Mesenteric fat pad (tissue), 1 donor: ENCODE data around the gene SSPN. TPM values are rescaled to one million over a fixed set of nuclear protein-coding genes. Genes with fewer than 3 reads are reported as not detected.
"Not testable (repeated sequence)": the region's sequence is repeated elsewhere in the genome, so short reads cannot be mapped to it uniquely, and the experiment has no call there.

Experiments
- DNase-seq: peaks from one replicate; pipeline ENCODE4 v3.0.0-alpha.2; 2020; ENCODE audit warnings: low spot score
- total RNA-seq: library from RNA; stranded (reverse); fragmentation: NEBNext Ultra II Directional; extraction: Animal tissue kit (Norgen Biotek cat#: 25700); gene quantifications from one replicate; pipeline ENCODE4 v1.2.1, GENCODE V29; 2021
- donor health status: DM: yes; HTN: yes; CAD: no.

The SSPN gene
- total RNA-seq, 1 donor from 2014 or later: 21.1 TPM

DNA sequence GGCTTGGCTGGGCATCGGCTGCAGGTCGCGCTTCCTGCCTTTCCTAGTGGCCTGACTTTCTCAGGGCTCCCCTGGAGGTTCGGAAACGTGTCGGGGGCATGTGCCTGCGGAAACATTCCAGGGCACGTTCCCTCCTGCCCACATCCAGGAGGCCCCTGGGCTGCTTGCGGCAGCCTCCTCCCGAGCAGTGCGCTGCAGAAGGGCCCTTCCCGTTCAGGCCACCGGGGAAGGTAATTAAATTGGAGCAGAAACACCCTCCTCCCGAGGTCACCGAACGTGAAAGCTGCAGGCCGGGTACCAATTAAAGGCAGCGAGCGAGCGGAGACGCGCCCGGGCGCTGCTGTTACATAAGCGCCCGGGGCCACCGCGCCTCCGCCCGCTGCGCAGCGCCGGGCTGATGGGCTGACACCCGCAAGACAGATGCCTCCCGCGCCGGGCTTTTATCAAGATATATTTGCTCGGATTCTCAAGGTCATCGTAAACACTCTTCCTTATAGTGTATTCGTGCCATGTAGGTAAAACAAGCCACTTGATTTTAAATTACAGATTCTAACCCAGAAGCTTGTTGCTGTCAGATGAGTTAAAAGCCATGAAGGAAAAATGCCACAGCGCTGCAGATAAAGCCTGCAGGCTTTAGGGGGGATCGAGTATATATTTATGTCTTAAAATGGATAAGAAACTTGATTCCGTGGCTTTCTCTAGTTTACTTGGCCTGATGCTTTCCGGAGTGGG, 31.4 kb downstream of the SSPN start:
- no peak for DNase-seq

DNA sequence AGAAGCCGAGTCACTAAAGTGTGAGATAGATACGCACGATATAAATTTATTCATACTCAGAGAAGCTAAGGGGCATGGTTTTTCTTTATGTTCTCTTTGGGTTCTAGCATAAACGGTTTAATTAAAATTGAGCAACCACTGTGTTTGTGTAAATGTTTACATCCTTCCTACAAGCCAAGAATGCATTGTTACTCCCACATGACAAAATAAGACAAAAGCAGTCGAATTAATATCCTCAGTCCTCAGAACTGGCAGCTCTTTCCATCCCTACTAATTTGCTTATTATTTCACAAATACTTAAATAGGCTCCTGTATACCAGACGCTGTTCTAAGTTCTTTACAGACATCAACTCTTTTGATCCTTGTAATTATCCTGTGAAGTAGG, 32.0 kb downstream of the SSPN start:
- no peak for DNase-seq

DNA sequence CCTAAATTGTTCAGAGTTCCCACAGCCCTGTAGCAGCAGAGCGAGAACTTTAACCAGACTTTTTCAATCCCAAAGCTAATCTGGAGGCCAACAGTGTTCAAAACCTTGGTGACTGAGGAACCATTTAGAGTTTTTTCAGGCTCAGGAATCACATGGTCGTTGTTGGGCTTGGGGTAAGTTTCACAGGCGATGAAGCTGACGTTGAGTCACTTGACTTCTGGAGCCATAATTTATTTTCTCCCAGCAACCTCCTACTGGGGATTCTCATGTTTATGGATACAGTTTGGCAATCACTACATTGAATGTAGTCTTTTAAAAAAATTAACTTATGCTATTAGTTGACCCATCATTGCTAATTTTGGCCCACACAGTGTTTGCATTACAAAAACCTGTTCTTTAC, 34.5 kb downstream of the SSPN start:
- no peak for DNase-seq

DNA sequence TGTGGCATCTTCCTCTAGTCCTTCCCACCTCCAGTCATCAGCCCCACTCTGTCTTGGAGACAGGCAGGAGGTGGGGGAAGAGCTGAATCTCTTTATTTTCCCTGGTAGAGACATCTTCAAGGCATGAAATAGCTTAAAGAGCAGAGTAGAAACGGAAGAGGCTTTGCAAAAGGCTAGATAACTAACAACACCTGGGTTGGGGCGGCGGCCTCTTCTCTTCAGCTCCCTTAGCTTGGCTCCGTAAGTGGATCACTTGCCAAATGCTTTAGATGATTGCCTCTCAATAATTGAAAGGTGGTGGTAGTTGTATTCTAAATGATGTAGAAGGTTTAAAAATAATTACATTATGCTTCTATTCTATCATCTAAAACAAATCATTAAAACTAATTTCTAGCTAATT, 36.1 kb downstream of the SSPN start:
- no peak for DNase-seq

DNA sequence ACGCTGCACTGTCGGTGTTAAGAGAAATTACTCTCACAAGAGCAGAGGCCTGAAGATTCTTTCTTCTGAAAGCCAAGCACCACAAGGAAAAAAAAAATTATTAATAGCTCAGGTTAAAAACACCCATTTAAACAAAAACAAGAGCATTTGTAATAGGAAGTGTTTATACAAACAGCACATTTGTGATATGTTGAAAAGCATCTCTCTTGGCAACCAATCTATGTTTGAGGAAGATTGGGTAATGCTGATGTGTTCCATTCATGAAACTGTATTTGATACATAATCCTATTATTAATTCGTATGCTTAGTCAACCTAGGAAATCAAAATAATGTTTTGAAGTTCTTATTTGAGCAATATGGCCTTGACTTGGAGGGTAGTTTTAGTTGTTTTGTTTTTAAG, 36.5 kb downstream of the SSPN start:
- DNase-seq: no peak

DNA sequence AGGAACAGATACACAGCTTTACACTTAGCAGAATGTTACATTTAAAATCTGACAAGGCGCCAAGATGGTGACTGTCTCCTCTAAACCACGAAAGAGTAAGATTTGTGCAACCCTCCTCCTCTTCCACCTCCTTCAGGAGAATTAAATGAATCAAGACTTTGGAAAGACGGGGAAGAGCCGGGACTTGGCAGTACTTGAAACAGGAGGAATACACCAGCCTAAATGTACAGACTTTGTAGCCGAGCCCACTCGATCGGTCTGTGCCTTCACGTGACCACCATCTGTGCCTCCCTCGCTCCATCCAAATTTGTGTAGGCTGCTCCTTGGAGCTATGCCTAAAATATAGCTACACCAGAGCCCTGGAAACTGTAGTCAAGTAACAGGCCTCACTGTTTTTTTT, 38.3 kb downstream of the SSPN start:
- DNase-seq: no peak

DNA sequence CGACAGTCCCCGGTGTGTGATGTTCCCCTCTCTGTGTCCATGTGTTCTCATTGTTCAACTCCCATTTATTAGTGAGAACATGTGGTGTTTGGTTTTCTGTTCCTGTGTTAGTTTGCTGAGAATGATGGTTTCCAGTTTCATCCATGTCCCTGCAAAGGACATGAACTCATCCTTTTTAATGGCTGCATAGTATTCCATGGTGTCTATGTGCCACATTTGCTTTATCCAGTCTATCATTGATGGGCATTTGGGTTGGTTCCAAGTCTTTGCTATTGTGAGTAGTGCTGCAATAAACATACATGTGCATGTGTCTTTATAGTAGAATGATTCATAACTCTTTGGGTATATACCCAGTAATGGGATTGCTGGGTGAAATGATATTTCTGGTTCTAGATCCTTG, 40.1 kb downstream of the SSPN start:
- not testable (repeated sequence) for DNase-seq

DNA sequence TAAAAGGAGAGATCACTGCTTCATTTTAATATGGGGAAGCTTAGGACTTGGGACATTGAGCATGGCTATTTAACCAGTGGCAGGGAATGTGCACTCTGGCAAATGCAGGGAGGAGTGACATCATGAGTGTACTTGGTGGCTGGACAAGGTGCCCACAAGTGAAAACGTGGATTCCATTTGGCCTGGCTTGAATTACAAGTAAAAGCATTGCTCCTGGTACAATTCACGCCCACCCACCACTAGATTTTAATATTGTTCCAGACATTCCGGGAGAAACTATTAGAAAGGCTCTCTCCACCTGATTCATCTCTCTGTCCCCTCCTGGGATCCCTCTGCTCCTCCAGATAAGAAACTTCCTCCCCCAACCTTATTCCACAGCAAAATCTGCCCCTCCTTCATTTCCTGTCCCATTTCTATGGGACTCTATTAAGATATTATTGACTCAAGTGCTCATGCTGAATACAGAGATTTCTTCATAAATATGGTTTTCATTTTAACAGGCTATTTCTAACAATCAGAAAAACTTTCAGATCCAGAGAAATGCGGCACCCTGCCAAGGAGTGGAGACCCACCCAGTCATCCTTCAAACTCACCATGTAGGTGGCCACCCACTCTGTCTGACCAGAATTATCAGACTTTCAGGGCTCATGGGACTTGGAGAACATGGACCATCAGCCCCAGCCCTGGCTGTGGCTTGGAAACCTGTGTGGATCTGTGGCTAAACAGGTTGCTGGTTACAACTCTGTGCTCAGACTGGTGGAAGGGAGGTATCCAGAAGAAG, 43.2 kb downstream of the SSPN start:
- no peak for DNase-seq

DNA sequence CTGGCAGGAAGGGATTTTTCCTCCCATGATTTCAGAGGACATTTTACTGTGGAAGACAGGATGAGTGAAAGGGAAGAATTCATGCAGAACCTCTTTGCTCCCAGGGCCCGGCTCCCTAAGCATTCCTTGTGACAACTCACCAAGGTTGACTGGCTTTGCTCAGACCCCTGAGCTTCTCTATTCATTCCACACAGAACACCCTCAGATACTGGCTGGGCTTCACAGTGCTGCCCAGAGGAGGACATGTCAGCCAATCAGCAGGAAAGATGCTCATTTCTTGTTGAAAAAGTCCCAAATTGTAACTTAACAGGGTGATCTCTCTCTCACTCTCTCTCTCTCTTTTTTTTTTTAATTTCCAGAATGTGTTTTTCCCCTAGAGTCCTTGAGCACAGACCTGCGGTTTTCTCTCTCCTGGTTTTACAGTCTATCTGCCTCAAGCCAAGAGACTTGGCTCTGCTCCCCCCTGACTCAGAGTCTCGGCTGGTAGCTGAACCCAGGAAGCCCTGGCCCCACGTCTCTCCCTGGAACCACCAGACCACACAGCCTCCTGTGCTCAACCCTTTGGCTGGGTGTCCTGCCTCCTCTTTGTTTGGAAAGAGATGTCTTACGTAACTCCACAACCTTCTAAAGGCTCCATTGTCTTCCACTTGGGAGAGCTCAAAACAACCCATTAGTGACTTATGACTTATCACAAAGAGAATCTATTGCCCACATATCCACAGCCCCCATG, 43.9 kb downstream of the SSPN start:
- no peak for DNase-seq

DNA sequence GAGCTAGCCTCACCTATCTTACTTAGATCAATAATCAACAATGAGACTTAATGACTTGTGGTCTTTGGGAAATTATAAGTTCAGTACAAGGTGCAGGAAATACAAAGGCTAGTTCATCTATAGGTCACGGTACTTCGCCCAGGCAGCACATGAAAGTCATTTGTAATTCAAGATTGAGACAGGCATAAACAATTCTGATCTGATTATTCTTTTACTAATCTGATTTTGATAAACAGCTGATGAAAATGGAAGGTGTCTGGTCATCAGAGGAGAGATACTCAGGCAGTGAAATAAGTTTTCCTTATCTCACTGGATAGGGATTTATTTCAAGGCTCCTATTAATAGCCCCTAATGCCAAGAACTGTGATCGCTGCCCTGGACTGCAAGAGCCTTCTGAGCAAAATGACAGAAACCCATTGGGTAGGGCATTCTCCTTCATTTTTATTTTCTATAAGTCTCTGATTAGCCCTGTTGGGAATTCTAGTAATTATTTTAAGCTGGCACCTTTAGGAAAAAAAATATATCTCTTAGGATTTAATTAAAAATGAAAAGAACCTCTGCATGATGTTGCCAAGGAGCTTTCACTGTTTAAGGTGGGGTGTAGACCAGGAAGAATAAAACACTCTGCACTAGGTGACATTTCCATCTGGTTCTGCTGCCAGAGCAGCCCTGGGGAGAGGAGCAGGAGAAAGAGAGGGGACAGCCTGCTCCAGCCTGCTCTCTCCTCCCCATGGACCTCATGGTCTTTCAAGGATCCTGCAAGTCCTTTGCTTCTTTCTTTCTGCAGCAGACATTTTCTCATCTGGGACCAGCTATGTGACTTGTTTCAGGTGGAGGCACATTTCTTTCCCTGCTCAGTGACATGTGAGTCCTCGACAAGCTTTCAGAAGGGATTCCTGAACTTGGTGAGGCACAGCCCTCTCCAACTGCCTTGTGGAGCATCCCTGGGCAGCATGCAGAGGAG, 44.8 kb downstream of the SSPN start:
- DNase-seq: no peak

DNA sequence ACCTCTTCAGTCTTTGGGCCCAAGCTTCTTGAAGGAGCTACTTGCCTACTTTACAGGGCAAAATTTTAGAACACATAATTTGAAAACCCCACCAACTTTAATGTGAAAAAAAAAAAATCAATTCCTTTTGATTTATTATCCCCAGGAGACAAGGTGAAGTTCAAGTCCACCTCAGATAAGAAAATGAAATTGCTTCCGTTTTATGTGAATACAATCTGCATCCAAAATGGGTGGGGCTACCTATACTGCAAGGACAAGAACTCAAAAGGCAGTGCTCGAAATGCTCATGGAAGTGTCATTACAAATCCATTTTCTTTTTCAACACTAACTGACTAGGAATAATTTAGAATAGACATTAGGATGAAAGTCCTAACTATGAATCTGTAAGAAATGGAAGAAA, 45.7 kb downstream of the SSPN start:
- DNase-seq: no peak

DNA sequence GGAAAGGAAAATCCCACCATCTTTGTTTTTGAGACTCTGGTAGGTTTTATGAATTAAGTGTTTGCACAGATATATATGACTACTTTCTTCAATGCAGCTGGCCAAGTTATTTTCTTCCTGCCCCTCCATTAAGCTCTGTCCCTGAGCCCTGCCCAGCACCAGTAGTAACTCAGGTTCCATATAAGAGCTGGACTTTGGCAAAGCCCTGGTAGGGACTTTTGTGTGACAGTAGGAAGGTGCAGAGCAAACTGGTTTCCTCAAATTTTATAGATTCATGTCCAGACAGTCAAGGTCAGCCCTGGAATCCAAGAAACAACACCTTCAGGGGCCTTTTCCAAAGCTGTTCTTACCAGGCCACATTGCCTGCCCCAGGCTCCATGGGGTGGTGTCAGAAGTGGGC, 47.3 kb downstream of the SSPN start:
- no peak for DNase-seq

DNA sequence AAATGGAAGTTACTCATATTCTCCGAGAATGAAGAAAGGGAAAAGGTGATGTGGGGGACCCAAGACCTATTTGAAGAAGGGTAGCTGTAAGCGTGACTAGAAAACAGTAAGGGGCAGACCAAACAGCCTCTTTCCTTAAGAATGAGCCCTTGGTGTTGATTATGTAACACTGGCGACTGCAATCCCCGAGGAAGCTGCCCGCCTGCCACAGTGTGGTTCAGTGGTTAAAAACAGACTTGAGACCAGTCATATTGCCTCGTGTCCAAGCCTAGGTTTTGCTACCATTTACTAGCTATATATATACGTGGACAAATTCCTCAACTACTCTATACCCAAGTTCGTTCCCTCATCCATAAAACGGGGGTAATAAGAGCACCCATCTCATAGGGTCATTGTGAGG, 49.1 kb downstream of the SSPN start:
- DNase-seq: no peak

DNA sequence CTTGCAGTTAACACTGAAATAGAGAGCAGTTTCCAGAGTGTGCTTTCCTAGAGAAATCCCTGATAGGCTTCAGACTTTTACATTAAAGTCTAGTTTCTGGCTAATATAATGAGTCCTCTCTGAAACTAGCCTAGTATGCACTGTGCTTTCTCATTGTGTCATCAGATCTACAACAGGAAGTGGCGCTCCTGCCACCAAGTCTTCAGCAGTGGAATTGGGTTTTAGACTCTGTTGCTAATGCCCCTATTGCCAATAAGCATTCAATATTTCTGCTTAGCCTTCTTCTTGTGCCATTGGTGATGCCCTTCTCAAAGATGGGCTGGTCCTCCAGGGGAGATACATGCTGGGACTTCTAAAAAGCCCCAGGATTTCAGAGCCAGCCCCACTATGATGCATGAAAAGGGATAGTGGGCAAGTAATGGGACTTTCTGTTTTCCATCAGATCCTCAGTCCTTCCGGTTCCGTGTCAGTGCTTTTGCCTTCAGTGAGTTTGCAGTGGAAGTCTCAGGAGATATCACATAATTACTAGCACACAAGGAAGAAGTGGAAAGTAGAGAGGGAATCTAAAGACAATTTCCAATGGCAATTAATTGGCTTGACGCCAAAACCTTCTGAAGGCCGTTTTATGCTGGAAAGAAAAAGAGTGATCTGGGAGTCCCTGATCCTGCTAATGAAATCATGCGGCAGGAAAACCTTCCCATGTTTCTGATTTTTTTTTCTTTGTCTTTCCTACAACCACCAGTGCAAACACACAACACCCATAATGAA, 50.0 kb downstream of the SSPN start:
- no peak for DNase-seq

DNA sequence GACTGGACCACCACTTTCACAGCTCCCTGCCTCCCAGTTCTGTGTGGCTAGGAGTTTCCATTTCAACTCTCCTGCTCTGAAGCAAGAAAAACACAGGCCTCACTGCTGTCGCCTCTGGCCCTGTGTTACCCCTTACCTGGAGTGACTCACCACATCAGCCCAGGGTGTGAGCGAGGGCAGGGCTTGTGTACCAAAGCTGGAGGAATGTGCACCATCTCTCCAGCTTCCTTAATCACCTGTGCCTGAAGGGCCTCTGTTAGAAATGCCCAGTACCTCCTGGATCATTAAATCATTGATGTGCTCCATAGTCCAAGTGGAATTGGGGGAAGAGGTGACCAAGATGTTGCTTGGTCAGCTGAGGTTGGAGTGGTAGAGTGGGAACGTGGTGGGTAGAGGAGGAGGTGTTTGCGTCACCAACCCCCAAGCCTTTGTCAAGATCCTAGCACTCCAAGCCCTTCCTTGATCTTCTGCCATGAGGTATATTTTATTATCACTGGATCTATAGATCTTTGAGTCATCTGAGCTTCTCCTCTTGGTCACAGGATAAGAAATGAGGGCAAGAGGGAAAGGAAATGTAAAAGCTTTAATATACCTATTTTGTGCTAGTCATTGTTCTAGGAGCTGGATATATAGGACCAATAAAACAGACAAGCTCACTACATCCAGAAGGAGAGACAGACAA, 51.3 kb downstream of the SSPN start:
- DNase-seq: no peak

DNA sequence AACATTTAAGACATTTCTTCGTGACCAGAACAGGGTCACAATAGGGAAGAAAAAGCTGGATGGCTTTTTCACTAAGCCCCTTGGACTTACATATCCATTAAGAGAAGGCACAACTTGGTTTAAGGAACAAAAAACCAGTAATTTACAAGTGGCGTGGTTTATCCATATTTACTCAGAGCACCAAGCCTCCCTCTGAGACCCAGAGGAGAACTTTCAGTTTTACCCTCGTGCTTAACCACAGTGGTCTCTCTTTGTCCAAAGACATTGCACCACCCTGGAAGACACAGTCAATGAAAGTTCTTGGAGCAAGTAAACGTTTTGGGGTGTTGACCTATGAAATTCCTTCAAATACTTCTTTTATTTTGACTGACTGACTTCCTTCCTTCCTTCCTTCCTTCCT, 52.5 kb downstream of the SSPN start:
- DNase-seq: no peak

DNA sequence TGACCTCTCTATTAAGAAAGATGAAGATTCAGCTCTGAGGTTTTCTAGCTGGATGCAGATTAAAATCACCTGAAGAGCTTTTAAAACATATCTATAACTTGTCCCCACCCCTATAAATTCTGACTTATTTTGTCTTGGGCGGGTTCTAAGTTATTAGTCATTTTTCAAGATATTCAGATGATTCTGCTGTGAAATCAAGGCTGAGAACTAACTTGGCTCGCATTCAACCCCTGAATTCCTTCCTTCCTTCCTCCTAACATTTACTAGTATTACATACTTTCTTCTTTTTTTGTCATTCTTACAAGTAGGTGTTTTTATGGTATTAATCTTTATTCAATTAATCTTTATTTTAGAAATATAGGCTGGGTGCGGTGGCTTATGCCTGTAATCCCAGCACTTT, 55.4 kb downstream of the SSPN start:
- DNase-seq: no peak

DNA sequence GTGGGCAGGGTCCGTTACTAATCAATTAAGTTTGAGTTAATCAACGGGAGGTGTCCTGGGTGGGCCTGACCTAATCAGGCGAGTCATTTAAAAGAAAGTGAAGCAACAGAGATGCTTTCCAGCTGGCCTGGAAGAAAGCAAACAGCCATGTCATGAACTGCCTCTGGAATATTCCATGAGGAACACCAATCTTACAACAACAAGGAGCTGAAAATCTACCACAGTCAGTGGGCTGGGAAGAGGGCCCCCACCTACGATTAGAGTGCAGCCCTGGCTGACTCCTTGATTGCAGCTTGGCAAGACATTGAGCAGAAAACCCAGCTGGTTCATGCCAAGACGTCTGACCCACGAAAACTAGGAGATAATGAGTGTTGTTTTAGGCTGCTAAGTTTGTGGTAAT, 56.2 kb downstream of the SSPN start:
- DNase-seq: no peak

DNA sequence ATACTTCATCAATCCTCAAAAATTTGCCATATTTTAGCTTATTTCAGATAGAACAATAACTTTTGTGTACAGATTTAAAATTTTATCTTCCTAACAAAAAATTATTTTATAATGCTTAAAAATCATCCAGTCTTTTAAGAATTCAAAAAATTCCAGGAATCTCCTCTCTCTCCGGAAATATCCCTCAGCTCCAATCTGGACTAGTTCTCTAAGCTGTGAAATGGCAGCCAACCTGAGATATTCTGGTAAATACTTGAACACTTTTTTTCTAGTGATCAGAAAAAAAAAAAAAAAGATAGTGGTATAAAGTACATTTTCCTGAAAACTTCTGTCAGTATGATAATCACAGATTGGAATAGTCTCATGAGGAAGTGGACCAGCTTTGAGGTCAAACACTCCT, 57.6 kb downstream of the SSPN start:
- no peak for DNase-seq
